ENCODE measurements around the gene ADGRL2.

The ADGRL2 gene

DNA sequence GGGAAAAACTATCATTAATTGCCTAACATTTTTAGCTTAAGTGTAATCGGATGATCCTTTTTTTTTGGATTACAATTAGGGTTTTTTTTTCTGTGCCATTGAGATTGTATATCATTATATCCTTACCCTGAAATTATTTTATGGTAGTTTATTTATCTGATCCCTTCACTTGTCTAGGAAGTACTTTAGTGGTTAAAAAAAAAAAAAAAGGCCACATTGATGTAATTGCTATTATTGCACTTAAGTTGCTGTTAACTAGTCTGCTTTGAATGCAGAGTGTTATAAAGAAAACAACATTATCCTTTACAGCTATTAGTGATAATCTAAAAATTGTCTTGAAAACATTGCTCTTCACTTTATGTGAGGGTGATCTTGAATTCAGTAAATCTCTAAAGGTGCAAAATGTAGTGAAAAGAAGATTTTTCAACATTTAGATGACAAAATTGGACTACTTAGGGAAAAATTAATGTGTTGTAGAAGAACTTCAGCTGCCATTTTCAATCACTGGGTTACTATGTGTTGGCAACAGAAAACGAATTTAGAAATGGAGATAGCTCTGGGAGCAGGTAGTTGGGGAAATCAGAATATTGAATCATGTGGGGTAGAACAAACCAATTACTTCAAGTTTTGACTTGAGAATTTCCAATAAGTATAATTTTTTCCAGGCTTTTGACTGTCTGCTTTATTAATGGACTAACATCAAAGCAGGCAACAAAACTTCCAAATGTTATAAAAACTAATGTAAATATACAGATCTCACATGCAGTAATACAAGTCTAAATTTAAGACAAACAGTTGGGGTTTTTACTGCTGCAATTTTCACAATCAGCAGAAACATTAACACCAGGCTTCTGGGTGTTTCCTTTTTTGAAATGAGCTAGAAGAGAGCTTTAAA lies 5.0 kb downstream of the ADGRL2 start:
- DNase-seq (ENCODE audit: low read depth) = no peak

- DNase-seq (ENCODE audit: low read depth) = no peak
Measured at GRCh38 chr1:81806432-81806770, 5.7 kb downstream of the ADGRL2 start.

DNA sequence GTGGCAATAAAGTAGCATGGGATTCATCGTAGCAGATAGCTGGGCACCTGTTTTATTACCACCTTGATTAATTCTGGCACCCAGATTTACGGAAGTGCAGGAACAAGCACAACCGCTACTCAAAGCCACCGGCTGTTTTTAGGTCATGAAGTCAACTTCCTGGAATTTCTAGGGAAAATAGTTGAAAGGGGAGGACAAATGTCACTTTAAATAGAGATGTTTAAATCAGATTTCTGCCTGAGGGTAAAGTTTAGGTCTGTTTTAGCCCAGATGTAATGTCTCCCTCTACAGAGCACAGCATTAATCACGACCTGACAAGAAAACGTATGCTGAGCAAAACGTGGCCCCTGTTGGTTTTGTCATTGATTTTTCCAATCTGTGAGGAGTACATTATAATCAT lies 8.0 kb downstream of the ADGRL2 start:
- no peak for DNase-seq (ENCODE audit: low read depth)

- no peak for DNase-seq (ENCODE audit: low read depth)
Measured at GRCh38 chr1:81809808-81810207, 9.1 kb downstream of the ADGRL2 start.

DNA sequence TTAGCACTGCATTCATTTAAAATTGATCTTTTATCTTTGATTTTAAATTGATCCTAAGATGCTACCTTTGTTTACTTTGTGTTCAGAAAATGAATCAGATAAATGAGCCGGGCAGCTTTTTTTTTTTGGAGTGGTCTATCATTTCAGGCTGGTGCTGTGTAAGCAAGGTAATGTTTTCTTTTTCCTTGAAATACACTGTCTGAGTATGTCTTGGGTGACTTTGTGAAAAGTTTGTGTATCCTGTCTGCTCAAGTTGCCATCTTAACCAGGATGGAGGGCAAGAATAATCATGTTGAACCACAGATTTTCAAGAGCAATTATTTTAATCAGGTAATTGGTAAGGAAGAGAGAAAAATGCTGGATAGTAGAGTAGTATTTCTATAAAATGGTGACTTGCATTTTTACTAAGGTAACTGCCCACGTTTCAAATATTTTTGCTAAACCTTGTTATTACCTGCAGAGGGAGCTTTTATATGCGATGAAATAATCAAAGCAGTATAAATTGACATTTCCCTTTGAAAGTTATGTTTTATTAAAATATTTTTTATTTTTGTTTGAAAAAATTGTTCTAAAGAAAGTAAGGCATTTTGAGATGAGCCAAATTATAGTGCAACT lies 11.1 kb downstream of the ADGRL2 start:
- no peak for DNase-seq (ENCODE audit: low read depth)

DNA sequence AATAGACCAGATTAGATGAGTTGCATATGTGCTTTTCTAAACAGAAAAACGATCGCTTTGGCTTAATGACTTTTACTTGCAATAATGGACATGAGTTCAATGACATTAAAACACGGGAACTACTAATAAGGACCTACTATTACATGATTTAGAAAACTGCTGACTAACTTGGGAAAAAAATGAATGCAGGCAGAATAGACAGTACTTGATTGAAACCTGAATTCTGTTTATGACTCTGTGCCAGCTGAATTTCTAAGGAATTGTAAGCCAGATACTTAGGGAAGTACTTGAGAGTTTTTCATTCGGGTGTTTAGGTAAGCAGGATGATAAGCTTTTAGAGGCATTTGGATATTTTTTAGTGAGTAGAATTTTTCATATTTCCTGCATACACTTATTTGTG lies 12.0 kb downstream of the ADGRL2 start:
- DNase-seq (ENCODE audit: low read depth) = peak; percentile 3

- no peak for DNase-seq (ENCODE audit: low read depth)
Measured at GRCh38 chr1:81813691-81814090, 13.0 kb downstream of the ADGRL2 start.

- DNase-seq (ENCODE audit: low read depth) = no peak
Measured at GRCh38 chr1:81819613-81820012, 18.9 kb downstream of the ADGRL2 start.

DNA sequence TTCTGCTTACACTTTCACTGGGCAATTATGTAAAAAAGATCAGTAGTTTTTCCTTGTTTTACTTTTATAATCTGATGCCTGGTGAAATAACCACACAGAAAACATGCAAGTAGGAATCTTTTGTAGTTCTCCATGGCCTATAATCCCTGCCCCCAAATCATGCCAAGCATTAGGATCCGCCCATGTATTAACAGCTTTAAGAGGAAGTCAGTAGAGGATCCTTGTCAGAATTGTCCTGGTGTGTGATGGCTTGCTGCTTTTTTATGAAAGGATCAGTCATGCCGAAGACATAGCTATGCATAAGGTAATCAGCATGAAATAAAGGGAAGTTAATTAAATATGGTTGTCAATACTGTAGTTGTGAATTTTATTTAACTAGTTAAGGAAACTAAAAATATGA lies 20.0 kb downstream of the ADGRL2 start:
- DNase-seq (ENCODE audit: low read depth) = no peak

GRCh38 chr1:81823082-81823481 lies 22.3 kb downstream of the ADGRL2 start:
- no peak for DNase-seq (ENCODE audit: low read depth)

DNA sequence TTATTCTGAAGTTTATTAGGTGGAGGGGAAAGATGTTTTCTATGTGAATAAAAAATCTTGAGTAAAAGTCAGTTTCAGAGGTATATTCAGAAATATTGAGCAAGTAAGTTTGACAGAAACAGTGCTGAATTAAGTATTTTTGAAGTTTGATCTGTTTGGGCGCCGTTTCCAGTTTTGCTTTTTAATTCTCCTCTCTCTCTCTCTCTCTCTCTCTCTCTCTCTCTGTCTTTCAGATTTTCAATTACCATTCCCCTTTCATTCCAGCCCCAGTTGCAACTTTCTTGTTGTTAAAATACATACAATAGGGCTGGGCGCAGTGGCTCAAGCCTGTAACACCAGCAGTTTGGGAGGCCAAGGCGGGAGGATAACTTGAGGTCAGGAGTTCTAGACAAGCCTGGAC lies 24.0 kb downstream of the ADGRL2 start:
- DNase-seq (ENCODE audit: low read depth) = no peak

DNA sequence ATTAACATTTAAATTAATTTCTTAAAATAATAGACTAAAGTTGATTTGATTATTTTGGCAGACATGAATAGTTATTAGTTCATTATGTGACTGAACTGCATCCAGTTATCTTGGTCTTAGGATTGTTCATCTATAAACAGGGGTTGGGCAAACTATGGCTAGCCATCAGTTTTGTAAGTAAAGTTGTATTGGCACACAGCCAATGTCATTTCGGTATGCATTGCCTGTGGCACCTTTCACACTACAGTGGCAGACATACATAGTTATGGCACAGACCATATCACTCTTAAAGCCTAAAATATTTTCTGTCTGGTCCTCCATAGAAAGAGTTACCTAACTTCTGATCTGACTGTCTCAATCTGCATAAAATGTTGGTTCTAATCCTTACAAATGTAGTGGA lies 27.2 kb downstream of the ADGRL2 start:
- no peak for DNase-seq (ENCODE audit: low read depth)

DNA sequence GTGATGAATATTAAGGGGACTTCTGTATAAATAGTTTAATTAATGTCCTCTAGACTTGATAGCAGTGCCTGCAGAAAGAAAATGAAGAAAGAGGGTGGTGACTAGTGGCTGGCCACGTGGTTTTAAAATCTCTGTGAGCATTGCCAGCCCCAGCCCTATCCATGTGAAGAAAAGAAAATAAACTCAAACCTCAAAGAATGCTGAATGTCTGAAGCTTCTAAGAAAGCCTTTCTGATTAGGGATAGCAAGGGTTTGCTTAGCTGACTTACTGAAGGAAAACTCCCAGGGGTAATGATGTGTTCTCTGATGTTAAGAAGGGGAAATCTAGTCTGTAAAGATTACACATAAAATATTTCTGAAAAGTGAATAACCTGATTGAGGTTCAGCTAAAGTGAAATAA lies 31.8 kb downstream of the ADGRL2 start:
- peak; percentile 59 for DNase-seq (ENCODE audit: low read depth)

- DNase-seq (ENCODE audit: low read depth) = peak; percentile 79
Measured at GRCh38 chr1:81833722-81834121, 33.0 kb downstream of the ADGRL2 start.

- DNase-seq (ENCODE audit: low read depth) = peak; percentile 78
Measured at GRCh38 chr1:81834268-81834667, 33.5 kb downstream of the ADGRL2 start.

DNA sequence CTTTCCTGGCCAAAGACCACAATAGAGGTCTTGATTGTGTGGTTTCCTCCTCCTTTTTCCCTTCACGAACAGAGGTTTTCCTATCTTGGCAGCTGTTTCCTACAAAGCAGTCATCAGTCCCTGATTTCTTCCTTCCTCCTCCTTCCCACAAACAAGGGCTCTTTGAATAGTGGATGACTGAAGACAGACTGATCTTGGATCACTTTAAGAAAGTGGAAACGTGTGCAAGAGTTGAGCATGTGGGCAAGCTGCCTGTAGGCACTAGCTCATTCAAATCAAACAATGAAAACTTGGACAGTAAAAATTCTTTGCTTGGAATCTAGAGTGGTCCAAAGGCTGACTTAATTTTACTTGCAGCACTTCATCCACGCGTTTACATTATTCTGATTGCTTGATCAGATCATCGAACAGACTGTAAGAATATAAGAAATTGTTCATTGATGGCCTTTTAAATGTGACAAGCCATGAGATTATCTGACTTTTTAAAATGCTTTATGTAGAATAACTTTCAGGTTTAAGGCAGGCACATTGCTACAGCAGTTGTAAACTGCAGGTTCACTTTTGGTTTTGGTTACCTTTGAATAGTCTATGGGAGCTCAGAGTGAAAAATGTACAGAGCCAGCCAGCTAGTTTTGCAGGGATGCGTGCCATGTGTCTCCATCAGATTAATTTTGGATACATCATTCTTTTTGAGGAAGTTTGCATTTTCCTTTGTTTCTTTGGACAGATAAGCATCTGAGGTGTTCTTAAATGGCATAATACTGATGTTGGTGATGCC lies 34.4 kb downstream of the ADGRL2 start:
- peak; percentile 18 for DNase-seq (ENCODE audit: low read depth)

DNA sequence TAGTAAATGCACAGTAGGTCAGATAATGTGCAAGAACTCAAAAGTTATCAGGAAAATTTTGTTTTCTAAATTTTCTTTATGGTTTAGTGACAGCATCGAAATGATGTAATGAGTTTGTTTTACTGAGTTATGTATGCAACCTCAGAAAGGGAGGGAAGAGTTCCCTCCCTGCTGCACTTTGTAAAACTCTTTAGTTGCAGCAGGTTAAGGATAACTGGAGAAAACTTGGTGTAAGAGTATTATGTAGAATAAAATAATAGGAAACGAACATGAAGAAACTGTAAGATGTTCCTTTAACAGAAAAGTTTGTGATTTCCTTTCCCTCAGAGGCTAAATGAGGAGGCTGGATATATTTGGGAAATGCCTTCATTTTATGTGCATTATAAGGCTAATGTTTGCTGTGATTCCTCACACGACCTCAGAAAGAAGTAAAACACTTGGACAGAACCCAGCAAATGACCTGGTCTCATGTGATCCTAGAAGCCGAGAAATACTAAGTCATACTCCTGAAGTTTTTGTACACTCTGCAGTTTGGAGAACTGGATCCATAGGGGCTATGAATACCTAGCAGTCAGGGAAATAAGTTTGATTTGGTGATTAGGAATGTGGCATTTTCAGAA lies 35.4 kb downstream of the ADGRL2 start:
- DNase-seq (ENCODE audit: low read depth) = no peak

GRCh38 chr1:81838600-81839218 lies 38.0 kb downstream of the ADGRL2 start:
- no peak for DNase-seq (ENCODE audit: low read depth)

- no peak for DNase-seq (ENCODE audit: low read depth)
Measured at GRCh38 chr1:81840805-81841204, 40.1 kb downstream of the ADGRL2 start.

- DNase-seq (ENCODE audit: low read depth) = no peak
Measured at GRCh38 chr1:81841795-81842194, 41.1 kb downstream of the ADGRL2 start.

DNA sequence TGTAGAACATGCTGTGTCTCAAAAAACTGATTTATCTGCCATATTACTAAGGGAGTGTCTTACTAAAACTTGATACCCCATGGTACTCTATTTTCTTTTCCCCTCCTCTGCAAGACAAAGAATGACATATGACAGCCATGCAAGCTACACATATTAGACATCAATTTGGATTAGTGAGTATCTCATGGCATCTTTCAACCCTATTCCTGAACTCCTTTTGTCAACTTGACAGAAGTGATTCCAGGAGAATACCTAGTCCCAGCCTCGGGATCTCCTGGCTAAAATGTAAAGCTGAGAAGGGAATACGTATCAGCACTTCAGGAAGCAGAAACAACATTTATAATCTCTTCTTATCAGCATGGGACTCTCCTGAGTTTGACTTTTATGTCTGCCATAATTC lies 43.7 kb downstream of the ADGRL2 start:
- DNase-seq (ENCODE audit: low read depth) = no peak

GRCh38 chr1:81846630-81847029 lies 45.9 kb downstream of the ADGRL2 start:
- DNase-seq (ENCODE audit: low read depth) = no peak
